ENCODE data around the gene TNP1. TPM values are rescaled to one million over a fixed set of nuclear protein-coding genes. Genes with fewer than 3 reads are reported as not detected.

The TNP1 gene
- total RNA-seq, 4 donors from 2014 or later = not detected

DNA sequence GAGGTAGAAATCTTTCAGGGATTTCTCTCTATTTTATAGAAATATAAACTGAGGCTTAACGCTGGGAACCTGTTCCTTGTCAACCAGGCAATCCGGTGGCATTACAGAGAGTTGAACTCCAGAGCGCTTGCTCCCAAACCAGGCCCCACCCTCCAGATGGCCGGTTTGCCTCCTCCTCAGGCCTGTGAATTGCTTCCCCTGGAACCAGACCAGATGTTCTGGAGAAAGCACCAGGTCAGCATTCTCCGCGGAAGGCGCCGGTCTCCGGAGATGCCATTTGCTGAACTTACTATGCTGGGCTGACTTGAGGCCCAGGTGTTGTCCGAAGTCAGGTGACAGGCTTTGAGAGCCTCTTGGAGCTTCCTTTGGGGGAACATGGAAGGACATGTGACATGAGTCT lies 17.2 kb downstream of the TNP1 start:
- no peaks in the 10 kb centered on the region for H3K27me3 ChIP-seq
- no peak overlapping the region for H3K27ac ChIP-seq
- TF ChIP-seq, protein P1, sequence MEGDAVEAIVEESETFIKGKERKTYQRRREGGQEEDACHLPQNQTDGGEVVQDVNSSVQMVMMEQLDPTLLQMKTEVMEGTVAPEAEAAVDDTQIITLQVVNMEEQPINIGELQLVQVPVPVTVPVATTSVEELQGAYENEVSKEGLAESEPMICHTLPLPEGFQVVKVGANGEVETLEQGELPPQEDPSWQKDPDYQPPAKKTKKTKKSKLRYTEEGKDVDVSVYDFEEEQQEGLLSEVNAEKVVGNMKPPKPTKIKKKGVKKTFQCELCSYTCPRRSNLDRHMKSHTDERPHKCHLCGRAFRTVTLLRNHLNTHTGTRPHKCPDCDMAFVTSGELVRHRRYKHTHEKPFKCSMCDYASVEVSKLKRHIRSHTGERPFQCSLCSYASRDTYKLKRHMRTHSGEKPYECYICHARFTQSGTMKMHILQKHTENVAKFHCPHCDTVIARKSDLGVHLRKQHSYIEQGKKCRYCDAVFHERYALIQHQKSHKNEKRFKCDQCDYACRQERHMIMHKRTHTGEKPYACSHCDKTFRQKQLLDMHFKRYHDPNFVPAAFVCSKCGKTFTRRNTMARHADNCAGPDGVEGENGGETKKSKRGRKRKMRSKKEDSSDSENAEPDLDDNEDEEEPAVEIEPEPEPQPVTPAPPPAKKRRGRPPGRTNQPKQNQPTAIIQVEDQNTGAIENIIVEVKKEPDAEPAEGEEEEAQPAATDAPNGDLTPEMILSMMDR (IDR thresholded peaks at IDR 0.05) = no peak
- no peak for TF ChIP-seq POLR2A (IDR thresholded peaks at IDR 0.05)
- H3K9me3 ChIP-seq = no peaks in the 10 kb centered on the region
- no peaks in the 10 kb centered on the region for H3K4me1 ChIP-seq
- H3K4me3 ChIP-seq = no peak overlapping the region
- H3K36me3 ChIP-seq = no peaks in the 10 kb centered on the region
- no peak for DNase-seq

DNA sequence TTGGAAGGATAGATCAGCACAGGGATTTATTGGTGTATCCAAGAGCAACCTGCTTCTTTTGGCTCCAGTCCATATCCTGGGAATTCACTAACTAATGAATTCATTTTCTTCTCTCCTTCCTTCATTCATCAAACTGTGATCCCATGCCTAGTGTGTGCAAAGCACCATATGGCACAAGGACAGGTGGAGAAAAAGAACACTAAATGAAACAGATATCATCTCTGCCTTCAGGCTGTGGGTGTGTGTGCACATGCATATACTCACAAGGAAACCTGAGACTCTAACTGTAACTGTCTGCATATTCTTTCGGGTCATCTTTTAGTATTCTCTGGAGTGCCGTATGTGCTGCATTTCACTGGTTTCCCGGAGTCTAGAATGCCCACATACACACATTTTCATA lies 20.2 kb downstream of the TNP1 start:
- no peak for DNase-seq
- Histone ChIP-seq H3K4me1 (no peaks in the 10 kb centered on the region), H3K9me3 (no peaks in the 10 kb centered on the region), H3K36me3 (no peaks in the 10 kb centered on the region), H3K27me3 (no peaks in the 10 kb centered on the region), H3K4me3 (no peak overlapping the region), H3K27ac (no peak overlapping the region)
- no peak for TF ChIP-seq POLR2A (IDR thresholded peaks at IDR 0.05)
- TF ChIP-seq, protein P1 (IDR thresholded peaks at IDR 0.05) = no peak

DNA sequence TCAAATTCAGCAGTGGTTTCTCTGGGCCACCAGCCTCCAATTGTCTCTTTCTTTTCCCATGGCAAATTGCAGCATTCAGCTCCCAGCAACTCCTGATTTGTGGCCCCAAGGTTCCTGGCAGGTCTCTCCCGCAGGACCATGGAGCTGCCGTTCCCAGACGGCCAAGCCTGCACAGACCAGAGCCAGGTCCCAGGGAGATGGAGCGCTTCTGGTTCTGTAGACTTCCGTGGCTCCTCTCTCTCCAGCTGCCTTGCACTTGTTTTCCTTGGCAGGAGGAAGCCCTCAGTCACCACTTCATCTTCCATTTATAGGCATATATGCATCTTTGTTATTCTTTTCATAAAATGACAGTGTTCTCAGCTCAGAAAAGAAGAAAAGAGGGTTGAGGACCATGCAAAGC lies 21.7 kb downstream of the TNP1 start:
- H3K27ac ChIP-seq = no peak overlapping the region
- H3K4me3 ChIP-seq = no peak overlapping the region
- H3K9me3 ChIP-seq = no peaks in the 10 kb centered on the region
- H3K27me3 ChIP-seq = no peaks in the 10 kb centered on the region
- DNase-seq = no peak
- no peaks in the 10 kb centered on the region for H3K4me1 ChIP-seq
- TF ChIP-seq, protein P1 (IDR thresholded peaks at IDR 0.05) = no peak
- TF ChIP-seq POLR2A (IDR thresholded peaks at IDR 0.05) = no peak
- H3K36me3 ChIP-seq = no peaks in the 10 kb centered on the region

DNA sequence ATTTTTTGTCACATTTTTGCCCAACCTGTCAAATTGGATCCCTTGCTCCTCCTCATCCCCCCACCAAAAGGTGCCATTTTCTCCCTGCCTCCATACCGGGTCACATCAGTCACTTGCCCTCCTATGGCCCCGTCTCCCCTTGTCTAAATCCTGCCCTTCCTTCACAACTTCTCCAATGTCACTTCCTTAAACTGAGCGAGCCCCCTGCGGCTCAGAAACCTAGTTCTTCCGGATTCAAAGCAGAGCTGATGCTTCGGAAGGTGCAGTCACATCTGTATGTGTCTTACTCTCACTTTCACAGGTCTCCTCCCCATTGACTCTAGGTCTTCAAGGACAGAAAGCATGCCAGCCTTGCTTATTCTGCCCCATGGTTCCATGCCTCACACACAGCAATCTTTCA lies 22.1 kb downstream of the TNP1 start:
- no peak for DNase-seq
- Histone ChIP-seq H3K27me3 (no peaks in the 10 kb centered on the region), H3K4me3 (no peak overlapping the region), H3K27ac (no peak overlapping the region), H3K4me1 (no peaks in the 10 kb centered on the region), H3K9me3 (no peaks in the 10 kb centered on the region), H3K36me3 (no peaks in the 10 kb centered on the region)
- TF ChIP-seq, protein P1 (IDR thresholded peaks at IDR 0.05) = no peak
- no peak for TF ChIP-seq POLR2A (IDR thresholded peaks at IDR 0.05)

DNA sequence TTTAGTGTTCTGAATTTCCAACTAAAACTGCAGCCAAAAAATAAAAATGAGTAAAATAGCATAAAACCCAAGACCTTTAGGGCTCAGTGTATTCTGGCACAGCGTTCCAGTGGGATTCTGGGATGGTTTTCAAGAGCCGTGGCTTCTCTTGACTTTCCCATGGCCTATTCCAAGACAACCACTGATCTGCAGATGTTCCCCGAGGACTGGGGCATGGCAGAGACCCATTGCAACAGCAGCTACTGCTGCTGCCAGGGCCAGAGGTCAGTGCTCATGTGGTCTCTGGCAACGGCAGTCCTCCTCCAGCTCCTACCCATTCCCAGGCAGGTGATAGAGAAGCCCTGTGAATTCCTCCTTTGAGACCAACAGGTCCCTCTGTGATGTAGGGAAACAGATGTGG lies 26.8 kb downstream of the TNP1 start:
- Histone ChIP-seq H3K27me3 (no peaks in the 10 kb centered on the region), H3K36me3 (no peaks in the 10 kb centered on the region), H3K4me3 (no peak overlapping the region), H3K4me1 (no peaks in the 10 kb centered on the region), H3K27ac (no peak overlapping the region), H3K9me3 (no peaks in the 10 kb centered on the region)
- no peak for DNase-seq
- TF ChIP-seq POLR2A (IDR thresholded peaks at IDR 0.05) = no peak
- TF ChIP-seq, protein P1 (IDR thresholded peaks at IDR 0.05) = no peak

DNA sequence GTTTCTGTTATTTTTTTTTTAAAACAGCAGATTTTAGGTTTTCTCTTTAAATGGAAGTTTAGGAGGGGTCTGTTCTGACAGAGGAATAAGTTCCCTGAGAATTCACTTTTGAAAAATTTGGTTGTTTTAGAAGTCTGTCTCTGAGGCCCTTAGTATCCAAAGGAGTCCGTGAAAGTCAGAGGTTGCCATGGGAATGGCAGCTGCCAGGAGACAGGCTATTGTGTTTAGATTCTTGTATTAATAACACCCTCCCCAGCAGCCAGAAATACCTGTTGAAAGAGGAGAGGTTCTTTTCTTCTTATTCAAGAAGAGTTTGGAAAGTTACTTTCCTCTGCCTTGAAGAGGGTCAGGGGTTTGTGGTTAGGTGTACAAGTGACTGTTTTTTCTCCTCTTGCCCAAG lies 29.5 kb downstream of the TNP1 start:
- DNase-seq = no peak
- Histone ChIP-seq H3K27ac (no peak overlapping the region), H3K9me3 (no peaks in the 10 kb centered on the region), H3K4me1 (no peaks in the 10 kb centered on the region), H3K4me3 (no peak overlapping the region), H3K36me3 (no peaks in the 10 kb centered on the region), H3K27me3 (no peaks in the 10 kb centered on the region)
- TF ChIP-seq, protein P1 (IDR thresholded peaks at IDR 0.05) = no peak
- TF ChIP-seq POLR2A (IDR thresholded peaks at IDR 0.05) = no peak
